Activated CD4-positive, alpha-beta T cell treated with anti-CD3 and anti-CD28 coated beads for 1 hour (primary cell): ENCODE results near the gene PATJ.
"Not testable (repeated sequence)": the region's sequence is repeated elsewhere in the genome, so short reads cannot be mapped to it uniquely, and the experiment has no call there.

Experiments
- DNase-seq: peaks from one replicate; pipeline ENCODE4 v3.0.0-alpha.2; 2020

Gene PATJ

GRCh38 chr1:61953076-61953789, 211.0 kb downstream of the PATJ start:
- no peak for DNase-seq

GRCh38 chr1:61953790-61954150, 211.5 kb downstream of the PATJ start:
- DNase-seq: no peak

- DNase-seq: no peak
These were observed 213.0 kb downstream of the PATJ start for GRCh38 chr1:61955261-61955660.

- no peak for DNase-seq
These were observed 213.9 kb downstream of the PATJ start for GRCh38 chr1:61956016-61956645.

GRCh38 chr1:61956784-61957183, 214.5 kb downstream of the PATJ start:
- no peak for DNase-seq

GRCh38 chr1:61961009-61961408, 218.7 kb downstream of the PATJ start:
- DNase-seq: no peak

GRCh38 chr1:61962631-61963030, 220.4 kb downstream of the PATJ start:
- no peak for DNase-seq

GRCh38 chr1:61966450-61967225, 224.4 kb downstream of the PATJ start:
- DNase-seq: not testable (repeated sequence)

- no peak for DNase-seq
These were observed 225.5 kb downstream of the PATJ start for GRCh38 chr1:61967750-61968149.

GRCh38 chr1:61968869-61969268, 226.6 kb downstream of the PATJ start:
- no peak for DNase-seq

- DNase-seq: no peak
These were observed 231.0 kb downstream of the PATJ start for GRCh38 chr1:61973100-61973837.

GRCh38 chr1:61975638-61976037, 233.4 kb downstream of the PATJ start:
- no peak for DNase-seq

GRCh38 chr1:61976566-61976965, 234.3 kb downstream of the PATJ start:
- no peak for DNase-seq

- DNase-seq: no peak
These were observed 236.5 kb downstream of the PATJ start for GRCh38 chr1:61978796-61979195.

- no peak for DNase-seq
These were observed 237.4 kb downstream of the PATJ start for GRCh38 chr1:61979729-61980128.

GRCh38 chr1:61980561-61980960, 238.3 kb downstream of the PATJ start:
- DNase-seq: no peak

GRCh38 chr1:61981870-61982660, 239.8 kb downstream of the PATJ start:
- no peak for DNase-seq

GRCh38 chr1:61983236-61983635, 241.0 kb downstream of the PATJ start:
- no peak for DNase-seq

GRCh38 chr1:61992257-61992656, 250.0 kb downstream of the PATJ start:
- DNase-seq: no peak

GRCh38 chr1:61993331-61993961, 251.2 kb downstream of the PATJ start:
- no peak for DNase-seq

GRCh38 chr1:61995641-61996040, 253.4 kb downstream of the PATJ start:
- no peak for DNase-seq

GRCh38 chr1:61997123-61997522, 254.8 kb downstream of the PATJ start:
- no peak for DNase-seq
